Renal cortex interstitium (tissue), 15 donors: Measurements from ENCODE around the gene ZNF613. TPM values are rescaled to one million over a fixed set of nuclear protein-coding genes. Genes with fewer than 3 reads are reported as not detected.
"Not testable (repeated sequence)": the region's sequence is repeated elsewhere in the genome, so short reads cannot be mapped to it uniquely, and the experiment has no call there.

Experiments used
- DNase-seq, 11 donors: peaks; one replicate each; pipeline ENCODE4 v3.0.0-alpha.2; 2013; ENCODE audit warnings: low read depth in 9 of 11, low spot score in 4 of 11; ENCODE audit errors: extremely low read depth in 1 of 11
- long read RNA-seq, 16 experiments: transcript quantifications; one replicate each; lab custom pipeline, GENCODE V29; 2026
- polyA plus RNA-seq, 3 donors: library from polyadenylated mRNA; unstranded; fragments of 120-200 nt; gene quantifications; one replicate each; pipeline ENCODE4 v1.2.1, GENCODE V29; 2013; ENCODE audit not compliant: insufficient read length in 3 of 3

The ZNF613 gene
- 10 to 100 TPM; 13.3 to 13.9 (median 13.7) TPM for polyA plus RNA-seq
- long read RNA-seq, donor 1, partial matches to known transcripts = 0 of 1 reads
- long read RNA-seq, donor 1, other reads (novel, unspliced or antisense) = 0 of 1 reads
- long read RNA-seq, donor 2, partial matches to known transcripts = 0 of 2 reads
- long read RNA-seq, donor 2, other reads (novel, unspliced or antisense) = 0 of 2 reads
- long read RNA-seq, donor 3, partial matches to known transcripts = 0 of 3 reads
- long read RNA-seq, donor 3, other reads (novel, unspliced or antisense) = 0 of 3 reads
- long read RNA-seq, donor 4, partial matches to known transcripts = 0 of 2 reads
- long read RNA-seq, donor 4, other reads (novel, unspliced or antisense) = 0 of 2 reads
- long read RNA-seq, donor 5 = 0 reads
- long read RNA-seq, donor 6 = 0 reads
- long read RNA-seq, donor 7, partial matches to known transcripts = 0 of 1 reads
- long read RNA-seq, donor 7, other reads (novel, unspliced or antisense) = 0 of 1 reads
- long read RNA-seq, donor 8, partial matches to known transcripts = 0 of 1 reads
- long read RNA-seq, donor 8, other reads (novel, unspliced or antisense) = 0 of 1 reads
- long read RNA-seq, donor 9, partial matches to known transcripts = 0 of 3 reads
- long read RNA-seq, donor 9, other reads (novel, unspliced or antisense) = 0 of 3 reads
- long read RNA-seq, donor 10, transcript ZNF613-201 (6 exons, 3,419 nt) = major isoform, 5 of 6 reads
- long read RNA-seq, donor 10, partial matches to known transcripts = 0 of 6 reads
- long read RNA-seq, donor 10, other reads (novel, unspliced or antisense) = 0 of 6 reads
- long read RNA-seq, donor 11, partial matches to known transcripts = 0 of 2 reads
- long read RNA-seq, donor 11, other reads (novel, unspliced or antisense) = 0 of 2 reads
- long read RNA-seq, donor 12, partial matches to known transcripts = 0 of 1 reads
- long read RNA-seq, donor 12, other reads (novel, unspliced or antisense) = 0 of 1 reads
- long read RNA-seq, donor 13, partial matches to known transcripts = 0 of 2 reads
- long read RNA-seq, donor 13, other reads (novel, unspliced or antisense) = 0 of 2 reads
- long read RNA-seq, donor 14, partial matches to known transcripts = 0 of 2 reads
- long read RNA-seq, donor 14, other reads (novel, unspliced or antisense) = 0 of 2 reads
- long read RNA-seq, donor 15 = 0 reads
- long read RNA-seq, donor 16 = 0 reads

DNA sequence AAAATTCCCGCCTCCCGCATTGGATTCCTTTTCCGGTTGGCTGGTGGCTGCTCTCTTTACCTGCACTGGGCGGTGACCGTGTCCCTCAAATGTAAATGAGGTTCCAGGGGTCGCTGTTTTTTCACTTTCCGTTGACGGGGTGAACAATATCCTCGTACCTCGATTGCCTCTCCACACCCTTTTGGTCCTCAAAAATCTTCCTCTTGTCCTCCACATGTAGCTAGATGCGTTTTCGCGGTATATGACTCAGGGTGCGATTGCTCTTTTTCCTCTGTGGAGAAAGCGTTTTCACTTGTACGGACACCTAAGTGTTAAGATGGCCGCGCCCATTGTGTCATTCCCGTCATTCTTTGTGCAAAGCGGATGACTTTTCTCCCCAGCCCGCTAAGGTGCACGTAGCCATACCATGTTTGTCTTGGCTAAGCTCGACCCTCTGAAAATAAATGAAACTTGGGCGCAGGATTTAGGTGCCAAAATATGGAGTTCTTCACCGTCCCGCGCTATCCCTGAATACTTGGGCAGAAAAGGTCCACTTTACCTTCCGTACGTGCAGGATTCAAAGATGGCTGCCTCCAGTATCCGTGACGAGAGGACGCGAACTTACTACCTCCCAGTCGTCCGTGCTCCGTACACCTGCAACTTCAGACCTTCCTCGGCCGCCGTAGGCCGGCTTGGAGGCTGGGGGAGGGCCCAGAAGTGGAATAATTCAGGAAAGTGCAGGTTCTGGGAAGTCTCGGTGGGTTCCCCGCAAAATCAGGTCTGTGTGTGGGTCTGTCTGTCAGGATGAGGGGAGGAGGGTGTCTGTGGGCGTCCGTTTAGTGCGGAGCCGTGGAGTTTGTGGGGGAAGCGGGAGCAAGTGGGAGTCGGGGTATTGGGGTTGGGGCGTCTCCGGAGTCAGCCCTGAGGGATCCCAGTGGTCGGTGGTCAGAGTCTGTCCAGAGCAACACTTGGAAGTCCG, at the start of gene ZNF613:
Gene ZNF613, plus strand, starts transcription at position 689 of the 958 bp plus-strand sequence. CDS start 8,749 bp downstream, outside the sequence.
- peak; percentile 87 to 99 (median 92) for DNase-seq

DNA sequence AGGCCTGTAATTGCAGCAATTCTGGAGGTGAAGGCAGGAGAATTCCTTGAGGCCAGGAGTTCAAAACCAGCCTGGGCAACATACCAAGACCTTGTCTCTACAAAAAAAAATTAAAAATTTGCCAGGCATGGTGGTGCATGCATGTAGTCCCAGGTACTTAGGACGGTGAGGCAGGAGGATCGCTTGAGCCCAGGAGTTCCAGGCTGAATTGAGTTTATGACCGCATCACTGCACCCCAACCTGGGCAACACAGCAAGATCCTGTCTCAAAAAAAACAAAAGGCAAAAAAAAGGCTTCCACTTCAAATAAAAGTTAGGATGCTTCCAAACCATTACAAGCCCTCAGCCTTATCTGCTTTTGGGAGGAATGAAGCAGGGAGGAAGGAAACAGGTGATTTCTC, 44.8 kb upstream of the ZNF613 start:
- DNase-seq = no peak

DNA sequence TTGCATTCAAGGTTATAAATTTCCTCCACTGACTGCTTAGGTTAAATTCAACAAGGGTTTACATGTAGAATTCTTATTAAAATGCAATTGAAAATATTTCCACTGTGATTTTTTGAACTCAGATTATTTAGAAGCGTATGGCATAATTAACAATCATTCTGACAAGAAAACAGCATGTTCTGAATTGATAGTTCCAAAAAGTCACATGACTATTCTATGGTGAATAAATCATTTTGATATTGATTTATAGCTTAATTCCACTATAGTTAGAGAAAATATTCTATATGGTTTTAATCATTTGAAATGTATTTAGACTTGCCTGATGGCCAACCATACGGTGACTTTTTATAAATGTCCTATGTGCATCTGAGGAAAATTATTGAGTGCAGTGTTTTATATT, 42.6 kb upstream of the ZNF613 start:
- DNase-seq = no peak

DNA sequence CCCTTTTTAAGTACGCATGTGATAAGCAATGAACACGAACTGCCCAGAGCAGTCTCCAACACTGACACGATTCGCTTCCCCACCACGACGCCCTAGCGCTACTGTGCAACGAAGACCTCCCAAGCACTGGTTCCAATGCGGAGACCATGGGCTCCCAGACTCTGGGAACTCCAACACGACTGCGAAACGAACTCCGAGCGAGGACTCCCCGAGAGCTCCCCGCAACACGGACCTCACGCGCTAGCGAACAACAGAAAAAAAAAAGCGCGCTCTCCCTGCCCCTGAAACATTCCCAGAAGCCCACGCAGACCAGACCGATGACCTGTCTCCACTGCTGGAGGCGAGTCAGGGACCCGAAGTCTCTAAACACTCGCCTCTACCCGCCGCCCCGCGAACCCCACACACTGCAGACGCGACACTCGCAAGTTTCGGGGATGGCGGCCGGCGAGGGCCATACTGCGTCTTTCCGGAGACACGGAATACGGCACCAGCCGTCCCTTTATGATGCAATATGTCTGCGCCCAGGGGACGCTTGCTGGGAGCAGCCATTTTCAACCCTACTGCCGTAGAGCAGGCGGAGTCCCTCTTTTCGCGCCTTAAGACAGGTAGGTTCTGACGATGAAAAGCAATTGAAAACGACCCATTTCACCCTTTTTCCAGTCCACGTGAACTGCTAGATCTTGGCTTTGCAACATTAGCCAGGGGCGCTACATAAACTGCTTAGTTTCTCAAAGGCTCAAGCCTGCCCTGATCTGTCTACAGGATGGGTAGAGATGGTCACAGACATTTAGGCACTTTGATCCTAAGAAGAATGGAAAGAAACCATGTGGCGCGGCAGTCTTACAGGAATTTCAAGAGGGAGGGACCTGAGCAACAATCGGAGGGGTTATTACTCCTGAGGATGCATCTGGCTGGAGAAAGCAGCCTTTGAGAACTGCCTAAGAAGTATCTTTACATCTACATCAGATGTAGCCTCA, 39.5 kb upstream of the ZNF613 start, which contains the start of gene ZNF577:
Gene ZNF577, minus strand, starts transcription at position 430 of the 977 bp plus-strand sequence. CDS start 7,569 bp downstream, outside the sequence.
- DNase-seq = peak; percentile 82 to 96 (median 92)

DNA sequence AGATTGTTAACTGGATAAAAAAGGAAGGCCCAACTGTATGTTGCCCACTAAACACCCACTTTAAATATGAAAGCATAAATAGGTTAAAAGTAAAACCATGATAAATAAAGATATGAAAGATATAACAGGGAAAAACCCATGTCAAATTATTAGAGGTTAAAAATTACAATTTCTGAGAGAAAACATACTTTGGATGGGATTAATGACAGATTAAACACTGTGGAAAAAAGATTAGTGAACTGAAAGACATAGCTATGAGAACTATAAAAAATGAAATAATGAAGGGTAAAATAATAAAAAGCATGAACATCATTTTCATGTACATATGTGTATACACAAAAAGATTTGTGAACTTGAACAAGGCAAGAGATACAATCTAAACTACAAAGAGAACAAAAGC, 37.3 kb upstream of the ZNF613 start:
- no peak for DNase-seq

DNA sequence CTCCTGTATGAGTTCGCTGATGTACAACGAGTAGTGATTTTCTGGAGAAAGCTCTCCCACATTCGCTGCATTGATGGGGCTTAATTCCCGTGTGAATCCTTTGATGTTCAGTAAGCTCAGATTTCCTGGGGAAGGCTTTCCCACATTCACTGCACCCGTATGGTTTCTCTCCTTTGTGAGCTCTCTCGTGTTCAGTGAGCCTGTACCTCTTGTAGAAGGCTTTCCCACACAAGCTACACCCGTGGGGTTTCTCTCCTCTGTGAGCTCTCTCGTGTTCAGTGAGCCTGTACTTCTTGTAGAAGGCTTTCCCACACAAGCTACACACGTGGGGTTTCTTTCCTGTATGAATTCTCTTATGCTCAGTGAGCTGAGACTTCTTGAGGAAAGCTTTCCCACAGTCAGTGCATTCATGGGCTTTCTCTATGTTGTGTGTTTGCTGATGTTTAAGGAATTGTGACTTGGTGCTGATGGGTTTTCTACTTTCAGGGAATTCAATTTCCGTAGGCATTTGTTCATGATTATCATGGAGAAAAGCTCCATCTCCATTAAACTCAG, 36.0 kb upstream of the ZNF613 start:
- no peak for DNase-seq

DNA sequence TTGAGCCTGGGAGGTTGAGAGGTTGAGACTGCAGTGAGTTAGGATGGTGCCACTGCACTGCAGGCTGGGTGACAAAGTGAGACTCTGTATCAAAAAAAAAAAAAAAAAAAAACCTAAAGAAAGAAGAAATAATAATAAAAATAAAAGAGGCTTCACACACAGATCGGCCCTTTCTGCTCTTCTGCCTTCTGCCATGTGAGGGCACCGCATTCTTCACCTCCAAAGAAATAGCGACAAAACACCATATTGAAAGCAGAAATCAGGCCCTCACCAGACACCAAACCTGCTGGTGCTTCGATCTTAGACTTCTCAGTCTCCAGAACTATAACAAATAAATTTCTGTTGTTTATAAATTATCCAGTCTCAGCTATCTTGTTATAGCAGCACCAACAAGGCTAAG, 25.4 kb upstream of the ZNF613 start:
- no peak for DNase-seq

DNA sequence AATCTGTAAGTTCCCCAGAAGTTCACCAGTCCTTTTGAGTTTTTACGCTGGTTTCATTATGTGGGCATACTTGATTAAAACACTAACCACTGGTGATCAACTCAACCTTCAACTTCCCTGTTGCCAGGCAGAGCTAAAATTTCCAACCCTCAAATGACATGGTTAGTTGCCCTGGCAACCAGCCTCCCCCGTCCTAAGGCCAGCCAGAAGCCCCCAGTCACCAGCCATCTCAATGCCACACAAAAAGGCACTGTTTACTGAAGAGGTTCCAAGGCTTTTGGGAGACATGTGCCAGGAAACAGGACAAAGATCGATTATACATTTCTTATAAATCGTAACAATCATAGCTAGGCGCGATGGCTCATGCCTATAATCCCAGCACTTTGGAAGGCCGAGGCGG, 24.1 kb upstream of the ZNF613 start:
- DNase-seq = no peak

DNA sequence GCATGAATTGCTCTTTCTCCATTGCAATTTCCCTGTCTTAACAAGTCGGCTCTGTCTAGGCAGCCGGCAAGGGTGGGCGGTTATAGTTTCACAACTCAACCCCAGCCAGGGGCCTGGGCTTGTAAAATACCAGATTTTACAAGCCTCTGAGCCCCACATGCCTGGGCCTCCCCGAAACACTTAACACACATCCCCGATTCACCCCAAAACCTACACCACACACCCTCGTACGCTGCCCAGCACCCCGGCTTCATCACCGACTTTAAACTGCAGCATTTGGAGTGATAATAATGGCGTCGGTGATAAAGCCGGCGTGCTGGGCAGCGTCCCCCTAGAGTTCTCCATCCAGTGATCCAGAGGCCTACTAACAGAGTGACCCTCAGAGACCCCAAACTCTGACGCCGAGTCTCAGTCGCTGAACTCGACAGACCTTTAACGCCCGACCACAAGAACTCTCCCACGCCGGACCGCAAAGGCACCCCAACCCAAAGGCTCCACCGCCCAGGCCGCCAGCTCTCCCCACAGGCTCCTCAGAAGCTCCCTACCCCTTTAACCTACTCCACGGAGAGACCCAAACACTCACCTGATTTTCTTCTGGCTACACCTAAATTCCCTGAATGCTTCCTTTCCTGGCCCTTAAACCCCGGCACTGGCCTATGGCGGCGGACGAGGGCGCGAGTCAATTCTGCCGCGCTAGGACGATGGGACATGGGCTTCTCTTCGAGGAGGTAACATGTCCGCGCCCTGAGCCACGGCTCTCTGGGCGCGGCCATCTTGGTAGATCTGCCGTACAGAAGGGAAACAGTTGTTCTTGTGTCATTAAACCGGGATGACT, 22.7 kb upstream of the ZNF613 start, which contains the start of gene ZNF649:
Gene ZNF649, minus strand, starts transcription at position 687 of the 835 bp plus-strand sequence. CDS start 4,910 bp downstream, outside the sequence.
- peak; percentile 73 to 89 (median 82) for DNase-seq

DNA sequence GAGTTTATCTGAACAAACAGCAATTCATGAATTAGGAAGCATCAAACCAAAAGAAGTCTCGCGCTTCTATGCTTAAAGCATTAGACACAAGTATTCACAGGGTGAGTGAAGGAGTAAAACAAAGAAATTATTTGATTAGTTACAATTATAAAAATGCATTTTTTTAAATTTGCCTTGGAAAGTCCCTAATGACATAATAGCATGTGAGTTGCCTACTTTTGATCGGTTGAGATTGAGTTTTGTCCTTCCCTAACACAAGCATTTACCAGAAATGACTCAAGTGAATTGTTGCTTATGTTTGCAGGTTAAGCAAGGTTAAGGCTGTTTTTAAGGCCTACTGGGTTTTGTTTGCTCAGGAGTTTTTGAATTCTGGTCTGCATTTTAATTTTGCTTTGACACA, 22.1 kb upstream of the ZNF613 start:
- DNase-seq = no peak

DNA sequence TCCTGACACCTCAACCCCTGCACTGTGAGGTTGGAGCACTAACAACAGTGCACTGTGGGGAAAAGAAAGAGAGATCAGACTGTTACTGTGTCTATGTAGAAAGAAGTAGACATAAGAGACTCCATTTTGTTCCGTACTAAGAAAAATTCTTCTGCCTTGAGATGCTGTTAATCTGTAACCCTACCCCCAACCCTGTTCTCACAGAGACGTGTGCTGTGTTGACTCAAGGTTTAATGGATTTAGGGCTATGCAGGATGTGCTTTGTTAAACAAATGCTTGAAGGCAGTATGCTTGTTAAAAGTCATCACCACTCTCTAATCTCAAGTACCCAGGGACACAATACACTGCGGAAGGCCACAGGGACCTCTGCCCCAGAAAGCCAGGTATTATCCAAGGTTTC, 21.6 kb upstream of the ZNF613 start:
- not testable (repeated sequence) for DNase-seq

DNA sequence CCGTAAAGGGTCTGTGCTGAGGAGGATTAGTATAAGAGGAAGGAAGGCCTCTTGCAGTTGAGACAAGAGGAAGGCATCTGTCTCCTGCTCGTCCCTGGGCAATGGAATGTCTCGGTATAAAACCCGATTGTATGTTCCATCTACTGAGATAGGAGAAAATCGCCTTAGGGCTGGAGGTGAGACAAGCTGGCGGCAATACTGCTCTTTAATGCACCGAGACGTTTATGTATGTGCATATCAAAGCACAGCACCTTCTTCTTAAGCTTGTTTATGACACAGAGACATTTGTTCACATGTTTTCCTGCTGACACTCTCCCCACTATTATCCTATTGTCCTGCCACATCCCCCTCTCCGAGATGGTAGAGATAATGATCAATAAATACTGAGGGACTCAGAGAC, 21.2 kb upstream of the ZNF613 start:
- not testable (repeated sequence) for DNase-seq

DNA sequence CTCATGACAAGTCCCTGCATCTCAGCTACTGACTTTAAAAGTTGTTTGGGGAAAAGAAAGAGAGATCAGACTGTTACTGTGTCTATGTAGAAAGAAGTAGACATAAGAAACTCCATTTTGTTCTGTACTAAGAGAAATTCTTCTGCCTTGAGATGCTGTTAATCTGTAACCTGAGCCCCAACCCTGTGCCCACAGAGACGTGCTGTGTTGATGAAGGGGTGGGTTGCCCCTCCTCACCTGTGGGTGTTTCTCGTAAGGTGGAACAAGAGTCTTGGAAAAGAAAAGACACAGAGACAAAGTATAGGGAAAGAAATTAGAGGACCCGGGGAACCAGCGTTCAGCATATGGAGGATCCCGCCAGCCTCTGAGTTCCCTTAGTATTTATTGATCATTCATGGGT, 19.3 kb upstream of the ZNF613 start:
- DNase-seq = not testable (repeated sequence)

DNA sequence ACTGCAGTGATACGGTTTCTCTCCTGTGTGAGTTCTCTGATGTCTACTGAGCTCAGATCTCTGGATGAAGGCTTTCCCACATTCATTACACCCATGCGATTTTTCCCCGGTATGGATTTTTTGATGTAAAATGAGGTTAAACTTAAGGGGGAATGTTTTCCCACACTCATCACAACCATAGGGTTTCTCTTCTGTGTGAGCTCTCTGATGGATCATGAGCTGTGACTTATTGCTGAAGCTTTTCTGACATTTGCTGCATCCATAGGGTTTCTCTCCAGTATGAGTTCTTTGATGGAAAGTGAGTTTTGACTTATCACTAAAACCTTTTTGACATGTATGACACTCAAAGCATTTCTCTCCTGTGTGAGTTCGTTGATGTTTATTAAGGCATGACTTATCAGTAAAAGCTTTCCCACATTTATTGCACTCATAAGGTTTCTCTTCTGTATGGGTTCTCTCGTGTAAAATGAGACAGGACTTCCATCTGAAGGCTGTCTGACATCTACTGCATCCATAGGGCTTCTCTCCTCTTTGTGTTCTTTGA, 11.9 kb upstream of the ZNF613 start:
- DNase-seq = no peak

DNA sequence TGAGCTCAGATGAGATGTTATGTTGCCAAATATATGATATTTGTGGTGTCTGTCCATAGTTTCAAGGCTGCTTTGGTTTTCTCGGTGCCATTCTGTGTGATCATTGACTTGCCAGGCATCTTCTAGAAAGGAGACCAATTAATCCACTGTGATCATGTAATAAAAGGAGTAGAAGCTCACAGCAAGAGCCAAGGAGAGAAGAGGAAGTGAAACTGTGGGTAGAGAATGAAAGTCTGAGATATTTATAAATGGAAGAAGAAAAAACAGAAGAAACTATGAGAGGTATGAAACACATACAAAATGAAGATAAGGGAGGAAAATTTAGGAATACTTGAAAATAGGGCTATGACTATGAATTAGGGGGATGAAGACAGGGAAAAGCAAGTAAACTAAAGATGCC, 11.1 kb upstream of the ZNF613 start:
- DNase-seq = no peak
